ENCODE results near the gene CYP1B1.

- no peak for TF ChIP-seq CTCF (conservative IDR thresholded peaks at IDR 0.05; ENCODE audit: low read depth, low read length)
- TF ChIP-seq MAZ (IDR thresholded peaks at IDR 0.05; ENCODE audit: borderline replicate concordance, low read depth, low read length), result no peak
- TF ChIP-seq USF2 (IDR thresholded peaks at IDR 0.05; ENCODE audit: low read depth, low read length), result no peak
- no peak for TF ChIP-seq RAD21 (IDR thresholded peaks at IDR 0.05; ENCODE audit: low read length)
- no peak for TF ChIP-seq POLR2A (IDR thresholded peaks at IDR 0.05; ENCODE audit: low read depth, low read length)
- TF ChIP-seq FOS (IDR thresholded peaks at IDR 0.05; ENCODE audit: low read depth, low read length), result no peak
- no peak for TF ChIP-seq RFX5 (IDR thresholded peaks at IDR 0.05; ENCODE audit: low read depth, low read length)
- no peak for TF ChIP-seq SMC3 (IDR thresholded peaks at IDR 0.05; ENCODE audit: low read depth, low read length)
- TF ChIP-seq MAFK (IDR thresholded peaks at IDR 0.05; ENCODE audit: low read depth, low read length), result no peak
- no peak for TF ChIP-seq MXI1 (IDR thresholded peaks at IDR 0.05; ENCODE audit: borderline replicate concordance, low read depth, low read length)
- TF ChIP-seq ELK1 (IDR thresholded peaks at IDR 0.05; ENCODE audit: borderline replicate concordance, low read depth, low read length), result no peak
- TF ChIP-seq RCOR1 (IDR thresholded peaks at IDR 0.05; ENCODE audit: insufficient replicate concordance, low read length), result no peak
Observed at GRCh38 chr2:38116762-38117161, 40.8 kb upstream of the CYP1B1 start.

Data from IMR-90 (cell line).